ENCODE measurements around the gene AFF3. TPM values are rescaled to one million over a fixed set of nuclear protein-coding genes. Genes with fewer than 3 reads are reported as not detected.
"Not testable (repeated sequence)": the region's sequence is repeated elsewhere in the genome, so short reads cannot be mapped to it uniquely, and the experiment has no call there.

Gene AFF3
- total RNA-seq, 2 experiments from 2014 or later: 2.6 to 2.9 TPM

DNA sequence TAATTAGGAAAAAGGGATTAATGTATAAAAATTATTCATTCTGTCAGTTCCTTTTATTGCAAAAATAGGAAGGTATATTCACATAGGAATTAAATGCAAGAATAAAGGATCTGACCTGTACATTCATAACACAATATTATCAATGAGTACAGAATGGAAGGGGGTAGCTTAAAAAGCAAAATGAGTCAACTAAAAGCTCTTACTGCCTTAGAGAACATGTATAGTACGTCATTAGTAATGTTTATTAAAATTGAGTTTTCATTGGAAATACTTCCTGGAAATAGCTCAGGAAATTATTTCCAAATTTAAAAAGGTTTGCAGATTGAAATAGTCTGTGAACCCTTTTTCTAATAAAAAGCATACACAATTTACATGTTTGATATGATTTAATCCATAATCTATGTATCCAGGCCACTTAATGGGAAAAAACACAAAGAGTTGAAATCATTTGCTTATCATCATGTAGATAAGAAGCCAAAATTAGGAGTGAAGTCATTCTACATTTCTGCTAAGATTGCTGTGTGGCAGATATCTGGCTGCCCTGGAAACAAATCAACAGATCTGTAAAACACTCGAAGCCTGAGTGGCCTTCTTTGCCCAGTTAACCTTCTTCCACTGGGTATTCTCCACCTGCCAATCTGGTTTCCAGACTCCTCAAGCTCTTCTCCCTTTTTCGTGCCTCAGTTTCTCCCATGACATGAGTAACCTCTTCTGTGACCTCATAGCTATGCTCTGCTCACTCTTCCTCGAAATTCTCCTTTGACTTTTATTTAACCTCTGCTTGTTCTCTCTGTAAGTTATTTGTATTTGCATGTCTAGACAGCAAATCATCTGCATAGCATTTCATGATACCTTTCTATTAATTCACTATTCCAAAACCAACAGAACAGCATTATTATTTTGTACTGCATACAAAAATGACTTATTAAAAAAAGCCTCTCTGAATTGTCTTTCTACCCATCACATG is 471.3 kb downstream of the AFF3 start:
- no peak for DNase-seq
- H3K27me3 Mint-ChIP-seq: no peaks in the 10 kb centered on the region
- no peak overlapping the region for H3K4me3 Mint-ChIP-seq
- H3K9me3 Mint-ChIP-seq: no peaks in the 10 kb centered on the region
- no peaks in the 10 kb centered on the region for H3K4me1 Mint-ChIP-seq
- peaks cover 1% of the 10 kb centered on the region for H3K36me3 Mint-ChIP-seq
- H3K27ac Mint-ChIP-seq: no peak overlapping the region

DNA sequence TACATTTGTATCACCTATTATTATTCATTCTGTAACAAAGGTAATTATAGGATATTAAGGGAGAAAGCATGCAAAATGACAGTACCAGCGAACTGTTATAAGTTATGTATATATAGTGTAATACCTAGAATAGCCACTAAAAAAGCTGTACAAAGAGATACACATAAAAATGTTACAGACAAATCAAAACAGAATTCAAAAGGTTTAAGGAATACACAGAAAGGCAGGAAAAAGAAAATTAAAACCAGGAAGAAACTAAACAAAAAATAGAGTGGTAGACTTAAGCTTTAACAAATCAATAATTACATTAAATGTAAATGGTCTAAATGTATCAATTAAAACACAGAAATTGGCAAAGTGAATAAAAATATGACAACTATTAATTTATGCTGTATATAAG is 476.1 kb downstream of the AFF3 start:
- no peak for DNase-seq
- no peaks in the 10 kb centered on the region for H3K4me1 Mint-ChIP-seq

DNA sequence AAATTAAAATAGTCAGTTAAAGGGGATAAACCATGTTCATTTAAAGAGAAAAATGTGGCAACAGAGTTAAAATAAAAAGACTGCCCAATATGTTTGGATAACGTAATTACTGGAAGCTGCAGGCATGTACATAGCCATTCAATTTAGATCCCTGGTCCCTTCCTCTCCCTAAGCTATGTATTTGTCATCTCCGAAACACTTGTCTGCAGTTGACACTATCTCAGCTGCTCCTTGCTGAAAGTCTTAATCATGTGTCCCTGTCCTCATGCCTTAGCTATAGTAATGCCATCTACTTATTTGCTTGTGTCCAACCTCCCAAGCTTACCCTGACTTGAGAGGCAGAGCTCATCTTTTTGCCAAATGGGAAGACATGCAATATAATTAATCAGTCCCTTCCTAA is 478.7 kb downstream of the AFF3 start:
- Mint-ChIP-seq H3K27ac (no peak overlapping the region), H3K9me3 (no peaks in the 10 kb centered on the region), H3K27me3 (no peaks in the 10 kb centered on the region), H3K4me3 (no peak overlapping the region), H3K4me1 (no peaks in the 10 kb centered on the region), H3K36me3 (no peaks in the 10 kb centered on the region)
- no peak for DNase-seq

More for the DNA sequence above, 476.1 kb downstream of the AFF3 start:
- no peaks in the 10 kb centered on the region for H3K36me3 Mint-ChIP-seq
- H3K9me3 Mint-ChIP-seq: no peaks in the 10 kb centered on the region
- H3K27me3 Mint-ChIP-seq: no peaks in the 10 kb centered on the region
- H3K4me3 Mint-ChIP-seq: no peak overlapping the region
- no peak overlapping the region for H3K27ac Mint-ChIP-seq

DNA sequence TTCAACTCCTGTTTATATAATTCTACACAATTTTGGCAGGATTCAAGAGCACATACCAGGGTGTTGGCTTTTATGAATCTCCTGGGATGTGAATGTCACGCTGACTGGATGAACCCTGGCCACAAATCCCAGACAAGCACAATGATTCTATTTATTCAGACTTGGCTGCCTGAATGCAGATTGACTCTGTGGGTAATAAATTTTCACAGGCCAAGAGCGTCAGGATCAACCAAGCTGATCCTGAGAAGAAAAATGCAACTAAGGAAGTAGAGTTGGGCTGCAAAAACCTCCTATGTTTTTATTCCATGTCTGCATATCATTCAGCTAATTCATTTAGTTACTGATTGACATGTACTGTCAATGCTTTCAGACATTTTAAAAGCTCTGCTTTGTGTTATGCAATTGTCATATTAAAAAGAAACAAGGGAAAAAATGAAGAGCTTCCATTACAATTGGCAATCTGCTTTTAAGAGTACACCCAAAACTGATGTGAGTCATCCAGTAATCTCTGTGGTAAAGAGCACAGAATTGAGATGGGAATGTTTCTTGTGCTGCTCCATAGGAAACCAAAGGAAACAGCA is 479.5 kb downstream of the AFF3 start:
- no peaks in the 10 kb centered on the region for H3K4me1 Mint-ChIP-seq
- H3K4me3 Mint-ChIP-seq: no peak overlapping the region
- no peak for DNase-seq
- no peaks in the 10 kb centered on the region for H3K36me3 Mint-ChIP-seq
- H3K27me3 Mint-ChIP-seq: no peaks in the 10 kb centered on the region
- H3K27ac Mint-ChIP-seq: no peak overlapping the region
- no peaks in the 10 kb centered on the region for H3K9me3 Mint-ChIP-seq

DNA sequence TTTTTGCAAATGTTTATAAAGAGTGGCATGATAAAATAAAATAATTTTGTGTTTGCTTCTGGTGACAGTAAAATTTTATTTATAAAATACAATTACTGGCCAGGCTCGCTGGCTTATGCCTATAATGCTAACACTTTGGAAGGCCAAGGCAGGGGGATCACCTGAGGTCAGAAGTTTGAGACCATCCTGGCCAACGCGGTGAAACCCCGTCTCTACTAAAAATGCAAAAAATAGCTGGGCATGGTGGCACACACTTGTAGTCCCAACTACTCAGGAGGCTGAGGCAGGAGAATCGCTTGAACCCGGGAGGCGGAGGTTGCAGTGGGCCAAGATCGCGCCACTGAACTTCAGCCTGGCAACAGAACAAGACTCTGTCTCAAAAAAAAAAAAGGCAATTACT is 480.6 kb downstream of the AFF3 start:
- not testable (repeated sequence) for DNase-seq, H3K27ac Mint-ChIP-seq, H3K4me1 Mint-ChIP-seq, H3K4me3 Mint-ChIP-seq, H3K36me3 Mint-ChIP-seq, H3K27me3 Mint-ChIP-seq, H3K9me3 Mint-ChIP-seq

DNA sequence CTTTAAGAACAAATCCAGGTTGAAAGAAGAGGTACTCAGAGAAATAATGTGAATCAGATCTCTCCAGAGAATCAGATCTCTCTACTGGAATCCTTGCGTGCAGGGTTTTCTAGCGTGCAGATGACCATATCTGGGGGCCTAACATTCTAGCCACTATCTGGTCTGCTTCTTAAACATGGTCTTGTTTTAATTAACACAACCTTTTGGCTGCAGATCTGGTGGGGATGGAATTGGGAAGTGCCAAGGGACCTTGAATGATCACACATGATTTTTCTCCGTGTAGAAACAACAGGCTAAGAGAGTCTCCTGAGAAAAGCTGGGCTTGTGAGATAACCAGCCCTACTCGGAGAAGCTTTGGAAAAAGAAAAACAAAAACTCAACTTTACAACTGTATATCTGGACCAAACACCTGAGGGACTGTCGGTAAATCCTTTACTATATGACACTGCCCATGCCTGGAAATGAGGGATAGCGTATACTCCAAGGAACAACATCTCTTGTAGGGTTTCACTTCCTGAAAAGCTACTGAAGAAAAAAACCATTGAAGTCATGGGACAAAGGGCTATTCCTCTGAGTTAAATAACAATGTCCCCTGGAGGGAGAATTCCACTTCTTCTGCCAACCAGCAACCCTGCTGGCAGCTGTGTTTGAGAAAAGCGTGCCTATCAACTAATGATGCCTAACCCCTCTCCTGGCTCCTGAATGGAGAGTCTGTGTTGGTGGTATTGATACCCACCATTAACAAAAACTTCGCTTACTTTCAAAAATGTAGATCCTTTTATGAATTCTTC is 481.6 kb downstream of the AFF3 start:
- Mint-ChIP-seq H3K27me3 (no peaks in the 10 kb centered on the region), H3K36me3 (no peaks in the 10 kb centered on the region), H3K4me3 (no peak overlapping the region), H3K9me3 (no peaks in the 10 kb centered on the region), H3K27ac (no peak overlapping the region), H3K4me1 (no peaks in the 10 kb centered on the region)
- DNase-seq: no peak

DNA sequence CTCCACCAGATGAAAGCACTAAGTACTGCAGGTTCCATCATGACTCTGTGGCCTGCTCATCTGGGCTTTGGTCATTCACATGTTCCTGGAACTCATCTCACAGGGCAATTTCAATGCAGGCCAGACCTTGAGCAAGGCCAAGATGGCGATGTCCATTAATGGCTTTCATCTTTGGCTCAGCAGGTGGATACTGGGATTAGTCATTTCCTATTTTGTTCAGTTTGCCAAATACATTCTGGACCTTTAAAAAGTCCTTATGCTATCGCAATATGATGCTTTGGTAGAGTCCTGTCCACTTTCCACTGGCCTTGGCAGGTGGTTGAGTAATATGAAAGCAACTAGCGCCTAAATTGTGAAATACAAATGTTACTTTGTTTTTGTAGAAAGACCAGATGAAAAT is 482.5 kb downstream of the AFF3 start:
- H3K27ac Mint-ChIP-seq: no peak overlapping the region
- H3K36me3 Mint-ChIP-seq: no peaks in the 10 kb centered on the region
- H3K9me3 Mint-ChIP-seq: no peaks in the 10 kb centered on the region
- no peak for DNase-seq
- no peaks in the 10 kb centered on the region for H3K4me1 Mint-ChIP-seq
- H3K4me3 Mint-ChIP-seq: no peak overlapping the region
- H3K27me3 Mint-ChIP-seq: no peaks in the 10 kb centered on the region

DNA sequence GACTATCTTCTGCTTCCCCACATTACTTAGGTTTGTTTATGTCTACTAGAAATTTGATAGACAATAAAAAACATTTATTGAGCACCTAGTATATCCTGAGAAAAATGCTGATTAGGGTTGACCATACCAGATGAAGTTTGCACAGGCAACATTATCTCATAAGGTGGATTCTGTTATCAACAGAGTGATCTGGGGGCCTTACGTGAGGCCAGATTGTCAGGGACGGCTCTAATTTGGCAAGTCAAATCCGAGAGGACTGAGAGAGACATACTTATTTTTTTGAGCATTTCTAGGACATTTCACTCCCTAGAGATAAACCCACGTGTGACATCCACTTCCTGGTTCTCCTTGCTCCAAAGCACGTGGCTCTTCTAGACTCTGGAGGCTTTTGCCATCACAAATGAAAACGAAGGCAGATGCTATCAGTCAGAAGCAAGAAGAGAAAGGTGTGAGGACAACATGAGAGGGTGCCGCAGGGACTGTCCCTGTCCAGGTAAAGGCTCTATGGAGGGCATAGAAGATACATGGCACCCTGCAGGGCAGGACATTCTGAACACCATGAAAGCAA is 484.6 kb downstream of the AFF3 start:
- DNase-seq: no peak
- Mint-ChIP-seq H3K27ac (no peak overlapping the region), H3K4me3 (no peak overlapping the region), H3K4me1 (no peaks in the 10 kb centered on the region), H3K9me3 (no peaks in the 10 kb centered on the region), H3K27me3 (no peaks in the 10 kb centered on the region), H3K36me3 (no peaks in the 10 kb centered on the region)

DNA sequence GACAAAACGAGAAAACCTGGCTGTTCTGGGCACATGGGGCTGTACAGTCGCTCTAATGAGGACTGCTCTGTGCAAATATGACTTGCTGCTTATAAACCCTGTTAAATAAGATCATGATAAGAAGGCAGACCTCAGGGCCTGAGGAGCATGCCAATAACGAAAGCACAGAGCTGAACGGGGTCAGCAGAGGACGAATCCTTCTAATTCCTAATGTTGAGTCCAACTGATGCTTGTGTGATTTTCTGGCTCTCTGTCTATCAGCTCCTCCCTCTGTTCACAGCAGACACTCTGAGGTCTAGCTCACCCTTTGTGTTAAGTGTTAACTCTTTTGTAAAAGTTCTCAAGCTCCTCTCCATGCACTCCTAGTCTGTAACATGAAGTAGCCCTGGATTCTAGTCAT is 485.4 kb downstream of the AFF3 start:
- H3K36me3 Mint-ChIP-seq: no peaks in the 10 kb centered on the region
- H3K9me3 Mint-ChIP-seq: no peaks in the 10 kb centered on the region
- no peak for DNase-seq
- no peaks in the 10 kb centered on the region for H3K27me3 Mint-ChIP-seq
- H3K27ac Mint-ChIP-seq: no peak overlapping the region
- no peaks in the 10 kb centered on the region for H3K4me1 Mint-ChIP-seq
- H3K4me3 Mint-ChIP-seq: no peak overlapping the region

DNA sequence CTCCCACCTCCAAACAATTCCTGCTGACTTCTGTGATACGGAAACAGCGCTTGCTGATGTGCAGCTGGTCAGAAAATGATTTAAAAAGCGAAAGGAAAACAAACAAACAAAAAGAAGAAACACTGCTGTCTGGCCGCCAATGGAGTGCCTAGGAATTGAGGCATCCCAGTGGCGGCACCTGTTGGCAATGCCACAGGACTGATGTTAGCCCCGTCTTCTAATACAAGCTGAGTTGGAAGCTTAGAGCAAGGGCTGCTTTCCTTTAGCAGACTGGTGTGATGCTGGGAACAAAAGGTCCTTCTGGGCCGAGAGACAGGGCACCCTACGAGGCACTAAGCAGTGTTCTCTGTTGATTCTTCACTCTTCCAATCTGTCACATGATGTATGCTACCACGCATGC is 489.0 kb downstream of the AFF3 start:
- no peak for DNase-seq
- H3K36me3 Mint-ChIP-seq: no peaks in the 10 kb centered on the region
- H3K9me3 Mint-ChIP-seq: no peaks in the 10 kb centered on the region
- H3K27ac Mint-ChIP-seq: no peak overlapping the region
- H3K4me3 Mint-ChIP-seq: no peak overlapping the region
- H3K27me3 Mint-ChIP-seq: no peaks in the 10 kb centered on the region
- no peaks in the 10 kb centered on the region for H3K4me1 Mint-ChIP-seq

DNA sequence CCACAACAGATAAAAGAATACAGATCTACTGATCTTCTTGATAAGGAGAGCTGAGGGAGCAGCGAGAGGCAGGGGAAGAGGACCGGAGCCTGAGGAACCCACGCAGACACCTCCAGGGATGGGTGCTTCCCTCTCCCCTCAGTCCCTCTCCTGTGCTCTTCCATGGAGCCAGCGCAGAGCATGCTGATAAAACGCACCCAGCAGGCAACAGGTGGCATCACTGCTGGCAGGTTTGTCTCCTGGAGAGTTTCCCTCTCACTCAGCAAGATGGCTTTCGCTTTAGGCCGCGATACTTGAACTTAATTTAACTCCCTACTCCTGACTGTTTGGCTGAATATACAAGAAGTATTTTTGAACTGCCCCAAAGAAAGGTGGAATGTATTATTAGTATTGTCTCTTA is 489.5 kb downstream of the AFF3 start:
- Mint-ChIP-seq H3K4me3 (no peak overlapping the region), H3K27ac (no peak overlapping the region), H3K27me3 (no peaks in the 10 kb centered on the region), H3K9me3 (no peaks in the 10 kb centered on the region), H3K4me1 (no peaks in the 10 kb centered on the region), H3K36me3 (no peaks in the 10 kb centered on the region)
- no peak for DNase-seq

DNA sequence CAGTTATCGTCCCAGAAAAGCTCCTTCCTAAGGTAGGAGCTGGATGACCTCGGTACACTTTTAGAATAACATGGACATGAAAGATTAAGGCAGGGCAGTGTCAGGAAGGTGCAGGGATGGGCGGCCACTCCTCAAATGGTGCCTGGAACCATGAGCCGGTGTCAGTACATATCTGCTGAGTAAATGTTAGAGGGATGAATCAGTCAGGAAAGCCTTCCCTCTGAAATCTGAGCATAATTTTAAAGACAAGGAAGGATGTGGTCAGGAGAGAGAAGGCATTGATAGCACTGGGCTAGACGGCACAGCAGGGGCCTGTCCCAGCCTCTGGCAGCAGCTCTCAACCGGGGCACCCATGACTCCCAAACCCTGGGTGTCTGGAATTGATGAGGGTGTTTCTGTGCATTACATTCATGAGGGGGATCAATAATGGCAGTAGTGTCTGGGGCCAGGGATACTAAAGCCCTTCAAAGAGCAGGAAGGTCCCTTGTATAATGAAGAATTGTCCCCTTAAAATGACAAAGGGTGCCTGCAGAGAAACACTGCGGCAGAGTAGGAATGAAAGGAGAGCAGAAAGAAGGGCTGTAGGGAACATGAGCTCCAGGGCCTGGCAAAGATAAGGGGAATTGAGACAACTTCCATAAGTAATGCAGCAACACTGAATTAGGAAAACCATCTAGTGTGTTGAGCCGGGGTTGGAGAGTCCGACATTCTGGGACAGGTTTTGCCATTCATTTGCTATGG is 490.3 kb downstream of the AFF3 start:
- Mint-ChIP-seq H3K4me3 (no peak overlapping the region), H3K27ac (no peak overlapping the region), H3K27me3 (no peaks in the 10 kb centered on the region), H3K36me3 (peaks cover 2% of the 10 kb centered on the region), H3K9me3 (peaks cover 4% of the 10 kb centered on the region), H3K4me1 (no peaks in the 10 kb centered on the region)
- DNase-seq: no peak

DNA sequence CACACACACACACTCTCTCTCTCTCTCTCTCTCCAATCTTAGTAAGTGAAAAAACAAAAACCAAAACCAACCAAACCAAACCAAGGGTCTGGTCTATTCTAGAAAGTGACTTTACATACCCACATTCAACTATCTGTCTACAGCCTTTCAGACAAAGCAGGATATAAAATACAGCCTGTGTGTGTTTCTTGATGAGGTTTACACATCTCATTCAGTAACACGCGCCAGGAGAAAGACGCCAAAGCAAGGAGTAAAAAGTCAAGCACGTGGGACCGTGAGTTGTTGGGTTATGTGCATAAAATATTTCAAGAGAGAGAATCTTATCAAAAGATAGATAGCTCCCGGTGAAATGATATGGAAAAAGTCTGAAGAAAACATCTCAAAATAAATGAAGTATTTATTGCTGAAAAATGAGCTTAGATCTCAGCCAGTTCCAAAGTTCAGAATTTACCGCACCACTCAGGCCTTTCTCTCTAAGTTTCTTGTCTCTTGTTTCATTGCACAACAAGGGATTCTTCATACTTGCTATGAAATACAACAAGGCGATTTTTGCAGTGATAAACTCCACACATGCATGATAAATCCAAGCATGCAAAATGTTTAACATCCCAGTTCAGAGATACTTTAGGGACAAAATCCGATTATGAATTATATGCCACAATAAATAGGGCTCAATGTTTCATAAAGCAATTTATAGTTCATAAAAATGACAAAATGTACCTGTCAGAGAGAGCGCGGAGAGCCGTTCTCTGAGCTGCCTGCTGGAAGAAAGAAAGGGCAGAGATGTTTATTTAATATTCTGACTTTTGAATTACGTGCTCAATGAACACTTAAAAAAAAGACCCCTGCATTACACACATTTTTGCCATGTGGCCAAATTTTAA is 493.2 kb downstream of the AFF3 start:
- no peak overlapping the region for H3K27ac Mint-ChIP-seq
- H3K4me1 Mint-ChIP-seq: no peaks in the 10 kb centered on the region
- peaks cover 5% of the 10 kb centered on the region for H3K9me3 Mint-ChIP-seq

More for the DNA sequence above, 493.2 kb downstream of the AFF3 start:
- Mint-ChIP-seq H3K27me3 (no peaks in the 10 kb centered on the region), H3K4me3 (no peak overlapping the region), H3K36me3 (peaks cover 2% of the 10 kb centered on the region)
- no peak for DNase-seq

Measured in activated naive CD8-positive, alpha-beta T cell treated with anti-CD3 and anti-CD28 coated beads for 36 hours (primary cell).